Measurements from ENCODE around the gene CFDP1. TPM values are rescaled to one million over a fixed set of nuclear protein-coding genes. Genes with fewer than 3 reads are reported as not detected.
"Not testable (repeated sequence)": the region's sequence is repeated elsewhere in the genome, so short reads cannot be mapped to it uniquely, and the experiment has no call there.

CFDP1 gene
- total RNA-seq, 1 experiment from 2014 or later, result 90.3 TPM

- no peak overlapping the region for H3K27ac ChIP-seq
- H3K4me3 ChIP-seq, result no peak overlapping the region
- H3K27me3 ChIP-seq (replicated peaks), result no peaks in the 10 kb centered on the region
- H3K4me1 ChIP-seq (replicated peaks), result peaks cover 15% of the 10 kb centered on the region
- peaks cover 3% of the 10 kb centered on the region; the same call in 1 of the 2 replicates for H3K36me3 ChIP-seq
- no peaks in the 10 kb centered on the region for H3K9me3 ChIP-seq (replicated peaks)
- DNase-seq (ENCODE audit: low read depth in 1 of 2, low spot score in 2 of 2), result no peak
Measured at GRCh38 chr16:75288596-75289120, 144.6 kb downstream of the CFDP1 start.

GRCh38 chr16:75288181-75288580, 145.1 kb downstream of the CFDP1 start:
- H3K9me3 ChIP-seq (replicated peaks), result no peaks in the 10 kb centered on the region
- H3K27me3 ChIP-seq (replicated peaks), result no peaks in the 10 kb centered on the region
- H3K27ac ChIP-seq, result no peak overlapping the region
- no peak for DNase-seq (ENCODE audit: low read depth in 1 of 2, low spot score in 2 of 2)
- no peaks in the 10 kb centered on the region; the same call in 1 of the 2 replicates for H3K36me3 ChIP-seq
- no peak overlapping the region for H3K4me3 ChIP-seq
- peaks cover 10% of the 10 kb centered on the region for H3K4me1 ChIP-seq (replicated peaks)

GRCh38 chr16:75287708-75288107, 145.6 kb downstream of the CFDP1 start:
- H3K4me3 ChIP-seq, result no peak overlapping the region
- no peaks in the 10 kb centered on the region; the same call in 1 of the 2 replicates for H3K36me3 ChIP-seq
- no peaks in the 10 kb centered on the region for H3K9me3 ChIP-seq (replicated peaks)
- H3K27me3 ChIP-seq (replicated peaks), result no peaks in the 10 kb centered on the region
- no peak overlapping the region for H3K27ac ChIP-seq
- DNase-seq (ENCODE audit: low read depth in 1 of 2, low spot score in 2 of 2), result no peak
- H3K4me1 ChIP-seq (replicated peaks), result peaks cover 10% of the 10 kb centered on the region

- DNase-seq (ENCODE audit: low read depth in 1 of 2, low spot score in 2 of 2), result no peak
Measured at GRCh38 chr16:75286389-75286788, 146.9 kb downstream of the CFDP1 start.

GRCh38 chr16:75282466-75283281, 150.6 kb downstream of the CFDP1 start:
- no peak for DNase-seq (ENCODE audit: low read depth in 1 of 2, low spot score in 2 of 2)
- Histone ChIP-seq H3K4me3 (no peak overlapping the region), H3K27me3 (replicated peaks) (no peaks in the 10 kb centered on the region), H3K36me3 (no peaks in the 10 kb centered on the region), H3K4me1 (replicated peaks) (no peaks in the 10 kb centered on the region; the same call in 1 of the 2 replicates), H3K9me3 (replicated peaks) (no peaks in the 10 kb centered on the region), H3K27ac (no peak overlapping the region)

More at GRCh38 chr16:75286389-75286788, 146.9 kb downstream of the CFDP1 start:
- Histone ChIP-seq H3K27ac (no peak overlapping the region), H3K4me3 (no peak overlapping the region), H3K4me1 (replicated peaks) (peaks cover 10% of the 10 kb centered on the region), H3K27me3 (replicated peaks) (no peaks in the 10 kb centered on the region), H3K36me3 (no peaks in the 10 kb centered on the region; the same call in 1 of the 2 replicates), H3K9me3 (replicated peaks) (no peaks in the 10 kb centered on the region)

GRCh38 chr16:75281826-75282225, 151.5 kb downstream of the CFDP1 start:
- Histone ChIP-seq H3K27me3 (replicated peaks) (no peaks in the 10 kb centered on the region), H3K36me3 (no peaks in the 10 kb centered on the region), H3K27ac (no peak overlapping the region), H3K4me1 (replicated peaks) (no peaks in the 10 kb centered on the region), H3K4me3 (no peak overlapping the region), H3K9me3 (replicated peaks) (no peaks in the 10 kb centered on the region)
- DNase-seq (ENCODE audit: low read depth in 1 of 2, low spot score in 2 of 2), result no peak

- not testable (repeated sequence) for H3K27me3 ChIP-seq (replicated peaks); H3K27ac ChIP-seq; H3K9me3 ChIP-seq (replicated peaks); DNase-seq (ENCODE audit: low read depth in 1 of 2, low spot score in 2 of 2); H3K4me1 ChIP-seq (replicated peaks); H3K4me3 ChIP-seq; H3K36me3 ChIP-seq
Measured at GRCh38 chr16:75281009-75281408, 152.3 kb downstream of the CFDP1 start.

GRCh38 chr16:75280331-75280804, 152.9 kb downstream of the CFDP1 start:
- Histone ChIP-seq H3K27me3 (replicated peaks) (no peaks in the 10 kb centered on the region), H3K27ac (no peak overlapping the region), H3K9me3 (replicated peaks) (no peaks in the 10 kb centered on the region), H3K4me3 (no peak overlapping the region), H3K4me1 (replicated peaks) (no peaks in the 10 kb centered on the region), H3K36me3 (no peaks in the 10 kb centered on the region)
- DNase-seq (ENCODE audit: low read depth in 1 of 2, low spot score in 2 of 2), result no peak

- no peaks in the 10 kb centered on the region for H3K4me1 ChIP-seq (replicated peaks)
- H3K4me3 ChIP-seq, result no peak overlapping the region
- H3K36me3 ChIP-seq, result no peaks in the 10 kb centered on the region
- H3K9me3 ChIP-seq (replicated peaks), result no peaks in the 10 kb centered on the region
- H3K27me3 ChIP-seq (replicated peaks), result no peaks in the 10 kb centered on the region
- H3K27ac ChIP-seq, result no peak overlapping the region
- no peak for DNase-seq (ENCODE audit: low read depth in 1 of 2, low spot score in 2 of 2)
Measured at GRCh38 chr16:75279305-75279704, 154.0 kb downstream of the CFDP1 start.

- Histone ChIP-seq H3K27ac (no peak overlapping the region), H3K9me3 (replicated peaks) (no peaks in the 10 kb centered on the region), H3K27me3 (replicated peaks) (no peaks in the 10 kb centered on the region), H3K4me1 (replicated peaks) (peaks cover 10% of the 10 kb centered on the region), H3K36me3 (no peaks in the 10 kb centered on the region), H3K4me3 (no peak overlapping the region)
- no peak for DNase-seq (ENCODE audit: low read depth in 1 of 2, low spot score in 2 of 2)
Measured at GRCh38 chr16:75273054-75273925, 160.0 kb downstream of the CFDP1 start.

GRCh38 chr16:75272629-75273028, 160.7 kb downstream of the CFDP1 start:
- H3K9me3 ChIP-seq (replicated peaks); H3K4me3 ChIP-seq; H3K27me3 ChIP-seq (replicated peaks); H3K27ac ChIP-seq; H3K36me3 ChIP-seq; DNase-seq (ENCODE audit: low read depth in 1 of 2, low spot score in 2 of 2): not testable (repeated sequence)
- H3K4me1 ChIP-seq (replicated peaks), result peaks cover 17% of the 10 kb centered on the region

- Histone ChIP-seq H3K27ac (no peak overlapping the region), H3K36me3 (no peaks in the 10 kb centered on the region), H3K27me3 (replicated peaks) (no peaks in the 10 kb centered on the region), H3K9me3 (replicated peaks) (no peaks in the 10 kb centered on the region), H3K4me3 (no peak overlapping the region), H3K4me1 (replicated peaks) (peaks cover 18% of the 10 kb centered on the region)
- no peak for DNase-seq (ENCODE audit: low read depth in 1 of 2, low spot score in 2 of 2)
Measured at GRCh38 chr16:75272097-75272551, 161.2 kb downstream of the CFDP1 start.

- Histone ChIP-seq H3K9me3 (replicated peaks) (no peaks in the 10 kb centered on the region), H3K27ac (no peak overlapping the region), H3K27me3 (replicated peaks) (no peaks in the 10 kb centered on the region), H3K4me3 (no peak overlapping the region), H3K4me1 (replicated peaks) (peaks cover 18% of the 10 kb centered on the region), H3K36me3 (no peaks in the 10 kb centered on the region)
- DNase-seq (ENCODE audit: low read depth in 1 of 2, low spot score in 2 of 2), result no peak
Measured at GRCh38 chr16:75271441-75272096, 161.7 kb downstream of the CFDP1 start.
